A673 (cell line): Measurements from ENCODE around the gene SUGP2.

Source experiments
- CTCF ChIP-seq: fragments of 300-800, 200-600 bp; sonication (generic); conservative IDR thresholded peaks from 2 replicates; pipeline ENCODE4 v1.5.1; 2017; ENCODE audit warnings: low read depth, mild to moderate bottlenecking, antibody characterized with exemption, low read length, moderate library complexity, mixed read lengths
- EZH2 ChIP-seq: fragments of 200-600 bp; sonication (generic); IDR thresholded peaks from 2 replicates; pipeline ENCODE4 v1.6.1; 2017; ENCODE audit warnings: borderline replicate concordance, low read depth, mild to moderate bottlenecking, mixed read lengths, antibody characterized with exemption, low read length; ENCODE audit not compliant: poor library complexity, severe bottlenecking

GRCh38 chr19:18991006-18991405 is 42.3 kb downstream of the SUGP2 start:
- TF ChIP-seq CTCF, result no peak
- TF ChIP-seq EZH2, result no peak
